Sciatic nerve (tissue), 2 donors: Measurements from ENCODE around the gene TMEM41A. TPM values are rescaled to one million over a fixed set of nuclear protein-coding genes. Genes with fewer than 3 reads are reported as not detected.

Experiments
- ATAC-seq: fragments of 200-7000 bp; cut with Tn5 transposase; one replicate; pipeline ENCODE4 v1.9.1; 2020; ENCODE audit warnings: mild to moderate bottlenecking, moderate library complexity
- DNase-seq: peaks from one replicate; pipeline ENCODE4 v3.0.0-alpha.2; 2020; ENCODE audit warnings: low spot score
- intact Hi-C: fragments of 100-400 bp; cut with DNase I; formaldehyde crosslinking; loops from one replicate; pipeline ENCODE4 v1.14.2; 2022
- total RNA-seq: library from RNA; stranded (reverse); fragmentation: NEBNext Ultra II Directional; extraction: Animal tissue kit (Norgen Biotek cat#: 25700); gene quantifications from one replicate; pipeline ENCODE4 v1.2.1, GENCODE V29; 2021
- donor health status: DM: no; HTN: no; CAD: no.
- donor health status: DM: no; HTN: no; CAD: no.

Gene TMEM41A
- total RNA-seq, 1 donor from 2014 or later: 15.1 TPM

- intact Hi-C loops: no loop called here
- ATAC-seq: no peak
- no peak for DNase-seq
Measured at GRCh38 chr3:185442031-185442430, 56.8 kb downstream of the TMEM41A start.

DNA sequence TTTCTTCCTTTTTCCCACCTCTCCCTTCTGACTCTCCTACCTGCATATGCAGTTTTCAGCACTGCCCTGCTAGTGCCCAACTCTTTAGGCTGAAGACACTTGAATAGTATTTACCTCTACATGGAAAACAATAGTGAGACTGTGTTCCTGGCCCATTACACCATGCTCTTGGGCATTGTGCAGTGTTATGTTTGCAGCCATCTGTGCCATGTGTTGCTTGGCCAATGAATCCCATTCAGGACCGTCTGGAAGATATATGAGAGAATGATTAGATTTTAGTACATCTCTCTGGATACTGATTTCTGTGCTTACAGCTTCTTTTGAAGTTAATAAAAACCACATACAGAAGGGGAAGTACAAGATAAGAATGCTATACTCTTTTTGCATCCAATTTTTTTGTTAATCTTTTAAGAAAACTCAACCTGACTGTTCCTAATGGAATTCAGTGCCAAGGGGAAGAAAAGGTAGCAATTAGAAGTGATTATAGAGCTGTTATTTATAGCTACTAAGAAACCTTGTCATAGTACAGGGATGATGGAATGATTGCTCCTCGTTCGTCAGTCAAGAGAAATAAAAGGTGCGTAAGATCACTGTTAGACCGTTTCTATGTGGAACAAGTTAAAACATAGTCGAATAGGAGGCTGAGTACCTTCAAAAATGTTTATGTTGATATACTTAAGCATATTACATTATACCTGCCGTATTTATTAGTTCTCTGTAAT, 58.9 kb downstream of the TMEM41A start:
- intact Hi-C loops: no loop called here
- no peak for ATAC-seq
- no peak for DNase-seq

Other genes with a start within 250 kb of the TMEM41A start
- gene EHHADH, start 245.0 kb downstream of the TMEM41A start, total RNA-seq: 6.2 TPM
- 22.2 TPM for gene MAP3K13, start 135.9 kb downstream of the TMEM41A start, total RNA-seq
- gene LIPH, start 53.6 kb upstream of the TMEM41A start, total RNA-seq: 0.27 TPM
- gene SENP2, start 87.3 kb upstream of the TMEM41A start, total RNA-seq: 56.4 TPM